Ectodermal cell (in vitro differentiated cells): Measurements from ENCODE around the gene PTPN4.

Experiments
- H3K27ac ChIP-seq: 2 replicates; pipeline ENCODE4 v1.7.0; 2013; ENCODE audit warnings: mild to moderate bottlenecking, low read depth, low read length; ENCODE audit not compliant: insufficient read depth, poor library complexity, severe bottlenecking
- H3K27me3 ChIP-seq: 2 replicates; pipeline ENCODE4 v1.7.0; 2013; ENCODE audit warnings: mild to moderate bottlenecking, low read length; ENCODE audit not compliant: insufficient read depth, control insufficient read depth, poor library complexity, severe bottlenecking
- H3K36me3 ChIP-seq: one replicate; pipeline ENCODE4 v1.7.0; 2013; ENCODE audit warnings: low read length; ENCODE audit not compliant: control insufficient read depth, insufficient read depth
- H3K4me1 ChIP-seq: one replicate; pipeline ENCODE4 v1.7.0; 2013; ENCODE audit warnings: low read length; ENCODE audit not compliant: control insufficient read depth, insufficient read depth
- H3K4me3 ChIP-seq: 2 replicates; pipeline ENCODE4 v1.7.0; 2013; ENCODE audit warnings: low read depth, low read length, control low read depth; ENCODE audit not compliant: insufficient read depth
- H3K9me3 ChIP-seq: 2 replicates; pipeline ENCODE4 v1.7.0; 2013; ENCODE audit warnings: mild to moderate bottlenecking, low read length, moderate library complexity; ENCODE audit not compliant: control insufficient read depth
- WGBS, 2 experiments: methylation state at CpG; one replicate each; pipeline ENCODE4 v1.1.7; 2013; ENCODE audit warnings: missing lambda C conversion rate in 2 of 2; 5-methylcytosine and 5-hydroxymethylcytosine counted together

PTPN4 gene

DNA sequence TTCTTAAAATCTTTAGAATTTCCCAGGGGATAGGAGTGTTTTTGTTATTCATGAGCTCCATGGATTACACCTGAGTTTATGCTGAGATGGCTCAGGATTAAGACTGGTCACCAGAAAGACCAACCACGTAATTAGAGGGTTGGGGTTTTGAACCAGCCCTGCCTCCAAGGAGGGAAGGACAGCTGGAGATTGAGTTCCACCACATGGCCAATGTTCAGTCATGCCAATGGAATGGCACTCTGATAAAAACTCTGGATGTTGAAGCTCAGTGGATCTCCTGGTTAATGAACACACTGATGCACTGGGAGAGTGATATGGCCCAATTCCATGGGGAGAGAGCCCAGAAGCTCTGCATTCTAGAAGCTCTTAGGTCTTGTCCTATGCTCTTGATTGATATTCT, 38.7 kb upstream of the PTPN4 start:
- no peaks in the 10 kb centered on the region for H3K36me3 ChIP-seq
- H3K27me3 ChIP-seq = no peaks in the 10 kb centered on the region
- H3K4me3 ChIP-seq = no peak overlapping the region
- H3K27ac ChIP-seq = no peak overlapping the region
- 96 to 100% methylated on average over 1 of the region's 1 CpG for WGBS, 2 experiments
- no peaks in the 10 kb centered on the region for H3K9me3 ChIP-seq
- H3K4me1 ChIP-seq = no peaks in the 10 kb centered on the region

DNA sequence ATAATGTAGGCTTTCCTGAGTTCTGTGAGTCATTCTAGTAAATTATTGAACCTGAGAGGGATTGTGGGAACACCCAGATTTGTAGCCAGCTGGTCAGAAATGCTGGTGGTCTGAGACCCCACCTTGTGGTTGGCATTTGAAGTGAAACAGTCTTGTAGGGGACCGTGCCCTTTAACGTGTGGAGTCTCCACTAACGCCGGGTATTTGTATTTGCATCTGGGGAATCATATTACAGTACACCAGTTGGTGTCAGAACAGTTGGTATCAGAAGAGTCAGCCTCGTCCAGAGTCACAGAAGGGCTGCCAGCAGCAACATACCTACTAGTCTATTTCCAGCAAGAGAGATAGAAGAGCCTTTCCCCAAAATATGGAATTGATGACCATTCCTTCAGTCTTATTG, 38.3 kb upstream of the PTPN4 start:
- Histone ChIP-seq H3K36me3 (no peaks in the 10 kb centered on the region), H3K9me3 (no peaks in the 10 kb centered on the region), H3K4me1 (no peaks in the 10 kb centered on the region), H3K27ac (no peak overlapping the region), H3K27me3 (no peaks in the 10 kb centered on the region), H3K4me3 (no peak overlapping the region)
- WGBS, 2 experiments = 75 to 80% methylated on average over 5 of the region's 5 CpGs

DNA sequence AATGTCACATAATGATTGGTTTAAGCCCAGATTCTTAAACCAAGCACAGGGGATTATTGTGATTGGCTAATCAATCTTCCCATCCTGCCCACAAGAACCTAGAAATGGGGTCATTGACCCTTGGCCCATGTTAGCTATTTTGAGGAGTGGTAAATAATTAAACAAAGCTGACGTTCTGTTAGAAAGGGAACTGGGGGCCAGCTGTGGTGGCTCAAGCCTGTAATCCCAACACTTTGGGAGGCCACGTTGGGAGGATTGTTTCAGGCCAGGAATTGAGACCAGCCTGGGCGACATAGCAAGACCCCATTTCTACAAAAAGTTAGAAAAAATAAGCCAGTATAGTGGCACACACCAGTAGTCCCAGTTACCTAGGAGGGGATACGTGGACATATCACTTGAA, 37.8 kb upstream of the PTPN4 start:
- H3K9me3 ChIP-seq = no peaks in the 10 kb centered on the region
- no peaks in the 10 kb centered on the region for H3K27me3 ChIP-seq
- H3K36me3 ChIP-seq = no peaks in the 10 kb centered on the region
- no peak overlapping the region for H3K4me3 ChIP-seq
- no peaks in the 10 kb centered on the region for H3K4me1 ChIP-seq
- 94 to 96% methylated on average over 4 of the region's 4 CpGs for WGBS, 2 experiments
- H3K27ac ChIP-seq = no peak overlapping the region

DNA sequence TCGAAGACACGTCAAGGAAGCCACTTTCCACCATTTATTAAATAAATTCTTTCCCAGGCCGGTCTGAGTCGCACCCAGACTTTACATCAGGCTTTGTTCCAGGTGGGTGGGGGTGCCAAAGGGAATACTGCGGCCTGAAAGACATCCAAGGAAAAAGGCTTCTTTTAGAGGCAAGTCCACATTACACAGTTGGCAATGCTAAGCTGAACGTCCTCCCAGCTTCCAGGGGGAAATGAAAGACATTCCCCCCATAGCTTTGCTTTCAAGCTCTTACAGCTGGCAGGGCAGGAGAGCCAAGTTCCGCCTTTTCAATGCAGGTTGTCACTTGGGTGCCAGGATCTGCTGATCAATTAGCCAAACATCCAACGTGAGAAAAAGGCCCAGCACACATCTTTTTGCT, 36.5 kb upstream of the PTPN4 start:
- Histone ChIP-seq H3K36me3 (no peaks in the 10 kb centered on the region), H3K4me3 (no peak overlapping the region), H3K4me1 (no peaks in the 10 kb centered on the region), H3K27me3 (no peaks in the 10 kb centered on the region), H3K27ac (no peak overlapping the region), H3K9me3 (no peaks in the 10 kb centered on the region)
- 66 to 70% methylated on average over 8 of the region's 8 CpGs for WGBS, 2 experiments

DNA sequence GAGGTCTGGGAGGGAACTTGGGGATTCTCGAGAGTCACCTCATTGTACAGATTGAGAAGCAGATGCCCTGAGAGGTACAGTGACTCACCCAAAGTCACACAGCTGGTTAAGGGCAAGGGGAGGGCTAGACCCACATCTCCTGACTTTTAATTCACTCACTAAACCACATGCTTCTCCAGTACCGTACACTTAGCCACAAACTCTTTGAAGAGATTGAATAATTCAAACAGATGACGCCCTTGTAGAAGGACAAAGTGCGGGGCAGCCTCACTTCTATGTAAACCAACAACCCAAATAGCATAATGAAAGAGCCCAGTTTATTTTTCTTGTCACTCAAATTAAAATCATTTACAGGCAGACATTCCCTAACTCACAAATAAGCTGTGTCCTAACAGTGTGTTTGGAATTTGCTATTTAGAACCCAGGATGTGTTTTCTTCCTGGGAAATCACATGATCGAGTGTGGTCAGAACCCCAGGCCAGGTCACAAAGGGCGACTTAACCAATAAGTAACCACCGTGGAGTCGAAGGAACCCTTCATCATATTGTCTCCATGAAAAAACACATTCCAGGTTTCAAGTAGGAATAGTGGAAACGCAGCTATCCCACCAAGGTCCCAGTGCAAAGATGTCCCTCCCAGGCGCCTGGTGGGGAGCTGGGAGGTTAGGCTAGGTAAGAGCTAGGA, 35.8 kb upstream of the PTPN4 start:
- Histone ChIP-seq H3K4me1 (no peaks in the 10 kb centered on the region), H3K36me3 (no peaks in the 10 kb centered on the region), H3K9me3 (no peaks in the 10 kb centered on the region), H3K27ac (no peak overlapping the region), H3K27me3 (no peaks in the 10 kb centered on the region), H3K4me3 (no peak overlapping the region)
- 89% methylated on average over 10 of the region's 10 CpGs for WGBS, 2 experiments

DNA sequence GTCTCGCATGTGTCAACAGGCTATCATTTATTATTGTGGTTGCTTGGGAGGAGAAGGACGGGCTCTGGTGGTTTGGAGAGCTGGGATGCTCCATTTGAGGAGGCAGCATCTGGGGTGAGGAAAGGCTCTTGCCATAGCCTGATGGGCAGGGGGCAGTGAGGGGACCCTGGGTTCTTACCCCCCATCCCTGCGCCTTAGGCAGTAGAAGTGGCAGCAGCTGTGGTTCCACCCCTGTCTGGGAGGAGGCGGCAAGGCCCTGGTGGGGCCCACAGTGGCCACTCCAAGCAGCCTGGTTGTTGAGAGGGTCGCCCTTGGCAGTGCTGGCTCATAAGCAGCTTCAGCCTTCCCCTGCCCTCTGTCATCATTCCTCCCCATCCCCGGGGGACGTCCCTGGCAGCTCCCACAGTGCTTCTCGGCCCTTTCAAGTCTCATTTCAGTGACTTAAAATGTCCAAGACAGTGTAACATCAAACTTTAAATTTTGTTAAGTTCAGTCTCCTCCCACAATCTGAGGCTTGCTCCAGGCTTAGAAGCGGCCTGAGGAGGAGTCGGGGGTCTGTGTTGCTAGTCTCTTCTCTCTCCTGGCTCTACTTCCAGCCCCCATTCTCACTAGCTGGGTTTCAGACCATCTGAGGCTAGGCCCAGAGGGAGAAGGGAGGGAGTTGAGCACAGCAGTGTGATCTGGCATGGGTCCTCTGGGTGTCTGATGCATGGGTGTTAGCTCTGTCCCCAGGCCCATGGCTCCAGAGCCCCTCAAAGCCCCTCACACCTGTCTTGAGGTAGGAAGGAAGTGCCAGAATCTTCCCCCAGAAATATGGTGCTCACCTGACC, 34.9 kb upstream of the PTPN4 start:
- Histone ChIP-seq H3K36me3 (no peaks in the 10 kb centered on the region), H3K27me3 (no peaks in the 10 kb centered on the region), H3K27ac (no peak overlapping the region), H3K4me3 (no peak overlapping the region), H3K4me1 (no peaks in the 10 kb centered on the region), H3K9me3 (no peaks in the 10 kb centered on the region)
- 93 to 96% methylated on average over 10 of the region's 10 CpGs for WGBS, 2 experiments

DNA sequence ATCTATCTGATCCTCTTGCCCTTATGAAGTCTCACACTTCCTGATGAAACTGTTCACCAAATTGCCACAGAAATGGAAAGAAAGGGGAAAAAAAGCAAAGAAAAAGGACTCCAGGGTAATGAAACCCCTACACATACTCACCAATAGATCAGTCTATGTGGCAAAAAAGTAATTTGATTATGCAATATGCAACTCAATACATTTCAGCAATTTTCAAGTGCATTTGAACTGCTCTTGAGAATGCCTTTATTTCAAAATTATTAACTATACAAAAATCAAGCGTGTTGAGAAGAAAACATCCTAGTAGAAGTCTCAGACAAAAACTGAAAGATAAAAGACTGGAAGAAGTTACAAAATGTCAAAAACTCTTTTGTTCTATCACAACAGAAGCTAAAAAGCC, 32.2 kb upstream of the PTPN4 start:
- H3K4me1 ChIP-seq = no peaks in the 10 kb centered on the region
- H3K9me3 ChIP-seq = no peaks in the 10 kb centered on the region
- H3K27ac ChIP-seq = no peak overlapping the region
- WGBS, 2 experiments = 80 to 85% methylated on average over 1 of the region's 1 CpG
- no peak overlapping the region for H3K4me3 ChIP-seq
- no peaks in the 10 kb centered on the region for H3K36me3 ChIP-seq
- H3K27me3 ChIP-seq = no peaks in the 10 kb centered on the region

DNA sequence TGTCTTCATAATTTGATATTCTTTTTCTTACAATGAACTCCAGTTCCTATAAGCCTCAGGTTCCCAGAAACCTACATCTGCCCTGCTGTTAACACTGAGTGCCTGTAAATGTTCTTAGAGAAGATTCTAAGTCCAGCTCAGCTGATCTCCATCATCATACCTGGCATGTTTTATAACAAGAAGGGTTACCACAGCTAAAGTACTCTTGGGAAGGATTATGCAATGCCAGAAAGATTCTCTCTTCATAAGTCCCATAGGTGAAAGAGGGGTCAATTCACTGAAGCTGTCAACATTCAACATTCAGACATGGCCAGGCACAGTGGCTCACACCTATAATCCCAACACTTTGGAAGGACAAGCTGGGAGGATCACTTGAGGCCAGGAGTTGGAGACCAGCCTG, 31.3 kb upstream of the PTPN4 start:
- Histone ChIP-seq H3K9me3 (no peaks in the 10 kb centered on the region), H3K27me3 (no peaks in the 10 kb centered on the region), H3K4me1 (no peaks in the 10 kb centered on the region), H3K36me3 (no peaks in the 10 kb centered on the region), H3K27ac (no peak overlapping the region), H3K4me3 (no peak overlapping the region)

DNA sequence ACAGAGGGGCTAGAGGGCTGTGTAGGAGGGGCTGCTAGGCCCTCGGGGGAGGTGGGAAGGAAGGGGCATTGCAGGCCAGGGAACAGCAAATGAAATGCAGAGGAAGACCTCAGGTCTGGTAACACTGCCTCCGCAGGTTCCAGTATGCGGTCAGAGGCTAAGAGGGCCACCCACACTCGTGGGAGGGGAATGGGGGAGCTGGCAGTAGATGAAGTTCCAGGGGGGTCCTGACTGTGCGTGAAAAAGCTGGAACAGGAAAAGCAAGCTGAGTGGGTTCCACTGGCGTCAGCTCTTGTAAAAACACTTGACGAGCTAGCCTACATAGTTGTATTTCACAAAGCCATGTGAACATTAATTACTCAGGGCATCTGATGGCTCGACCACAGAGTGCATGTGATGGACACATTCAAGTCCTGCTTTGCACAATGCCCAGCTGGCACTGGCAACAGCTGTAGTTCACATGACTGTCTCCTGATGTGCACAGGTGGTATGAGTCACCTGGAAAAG, 29.0 kb upstream of the PTPN4 start:
- H3K4me3 ChIP-seq = no peak overlapping the region
- H3K4me1 ChIP-seq = no peaks in the 10 kb centered on the region
- H3K36me3 ChIP-seq = no peaks in the 10 kb centered on the region
- 86 to 87% methylated on average over 8 of the region's 8 CpGs for WGBS, 2 experiments
- H3K27ac ChIP-seq = no peak overlapping the region
- no peaks in the 10 kb centered on the region for H3K9me3 ChIP-seq
- no peaks in the 10 kb centered on the region for H3K27me3 ChIP-seq

DNA sequence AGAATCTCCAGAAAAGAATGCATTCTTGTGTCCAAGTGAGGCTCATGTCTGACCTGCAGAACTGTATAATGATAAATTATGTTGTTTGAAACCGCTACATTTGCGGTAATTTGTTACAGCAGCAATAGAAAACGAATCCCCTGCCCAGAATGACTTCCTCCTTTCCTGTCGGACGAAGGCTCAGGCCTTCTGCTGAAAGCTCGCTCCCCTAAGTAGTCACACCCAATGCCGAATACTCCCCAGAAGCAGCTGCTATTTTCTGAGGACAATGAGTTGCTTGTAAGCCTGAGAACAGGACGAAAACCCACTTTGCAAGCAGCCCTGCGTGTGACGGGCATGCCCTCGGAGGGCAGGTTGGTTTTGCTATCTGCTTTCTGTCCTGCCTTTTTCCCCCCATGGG, 27.7 kb upstream of the PTPN4 start:
- H3K4me3 ChIP-seq = no peak overlapping the region
- H3K9me3 ChIP-seq = no peaks in the 10 kb centered on the region
- H3K27ac ChIP-seq = no peak overlapping the region
- H3K4me1 ChIP-seq = peaks cover 6% of the 10 kb centered on the region
- 86 to 91% methylated on average over 11 of the region's 11 CpGs for WGBS, 2 experiments
- H3K27me3 ChIP-seq = no peaks in the 10 kb centered on the region
- H3K36me3 ChIP-seq = no peaks in the 10 kb centered on the region
